ENCODE results near the gene SMIM44. TPM values are rescaled to one million over a fixed set of nuclear protein-coding genes. Genes with fewer than 3 reads are reported as not detected.

Gene SMIM44
- total and polyA plus RNA-seq, 3 experiments from 2014 or later, result not detected

DNA sequence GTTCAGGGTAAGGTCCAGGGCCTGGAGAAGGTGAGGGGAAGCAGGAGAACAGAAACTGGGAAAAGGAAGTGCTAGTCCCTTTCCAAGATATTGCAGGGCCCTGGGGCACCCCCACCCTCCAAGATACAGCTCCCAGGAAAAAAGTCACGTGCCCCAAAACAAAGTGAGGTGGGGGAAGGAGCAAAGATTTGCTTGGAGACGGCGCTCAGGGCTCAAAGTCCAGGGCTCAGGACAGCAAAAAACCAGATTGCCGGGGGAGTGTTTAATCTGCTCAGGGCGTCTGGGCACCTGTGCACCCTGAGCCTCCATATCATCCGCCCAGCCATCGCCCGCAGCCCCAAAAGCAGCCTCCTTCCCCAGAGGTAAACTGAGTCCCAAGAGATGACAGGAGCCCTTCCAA lies 9.2 kb downstream of the SMIM44 start:
- Histone ChIP-seq H3K4me3 (ENCODE audit: low read length) (no peak overlapping the region), H3K36me3 (ENCODE audit: insufficient read depth, low read length) (no peaks in the 10 kb centered on the region), H3K4me1 (ENCODE audit: insufficient read depth, low read length) (peaks cover 3% of the 10 kb centered on the region), H3K27ac (ENCODE audit: low read depth, low read length) (no peak overlapping the region), H3K27me3 (ENCODE audit: insufficient read depth, low read length, poor library complexity, severe bottlenecking) (no peaks in the 10 kb centered on the region), H3K9me3 (ENCODE audit: low read length) (no peaks in the 10 kb centered on the region)
- Mint-ChIP-seq H3K9me3 (no peaks in the 10 kb centered on the region), H3K27me3 (peaks cover 0 to 1% of the 10 kb centered on the region in 2 donors), H3K4me3 (no peak overlapping the region), H3K4me1 (peaks cover 8 to 12% (median 10%) of the 10 kb centered on the region in 3 donors), H3K27ac (no peak overlapping the region), H3K36me3 (no peaks in the 10 kb centered on the region)
- ChIA-PET POLR2A (no interaction called here), CTCF (interaction anchor here (1.3 kb wide), 1 partner anchor 144 kb away, joined by 3 read pairs; no protein-coding TSS in a partner anchor)
- no peak for DNase-seq

DNA sequence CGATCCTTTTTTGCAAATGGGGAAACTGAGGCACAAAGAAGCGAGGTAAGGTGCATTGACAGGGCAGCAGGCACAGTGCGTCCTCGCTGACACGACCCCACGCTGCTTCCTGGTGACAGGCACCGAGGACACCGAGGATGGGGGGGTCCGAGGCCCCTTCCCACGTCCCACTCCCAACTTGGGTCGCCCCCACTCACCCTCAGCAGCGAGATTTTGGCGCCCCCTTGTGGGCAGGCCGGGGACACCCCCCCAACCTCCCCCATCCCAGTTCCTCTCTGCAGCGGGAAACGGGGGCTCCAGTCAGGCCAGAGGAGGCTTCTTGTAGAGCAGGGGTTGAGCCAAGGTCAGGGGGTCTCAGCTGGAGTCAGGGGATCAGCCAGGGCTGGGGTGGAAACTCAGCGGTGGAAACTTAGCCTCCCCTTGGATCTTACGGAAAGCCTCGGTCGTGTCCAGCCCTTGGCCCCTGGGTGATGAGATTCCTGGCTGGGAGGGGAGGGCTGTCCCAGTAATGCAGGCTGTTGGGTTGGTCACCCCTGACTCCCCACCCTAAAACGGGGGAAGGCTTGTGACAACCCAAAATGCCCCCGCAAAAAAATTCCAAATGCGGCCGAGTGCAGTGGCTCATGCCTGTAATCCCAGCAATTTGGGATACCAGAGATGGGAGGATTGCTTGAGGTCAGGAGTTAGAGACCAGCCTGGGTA lies 11.1 kb downstream of the SMIM44 start:
- Histone ChIP-seq H3K4me3 (ENCODE audit: low read length) (no peak overlapping the region), H3K27ac (ENCODE audit: low read depth, low read length) (no peak overlapping the region), H3K4me1 (ENCODE audit: insufficient read depth, low read length) (no peaks in the 10 kb centered on the region), H3K36me3 (ENCODE audit: insufficient read depth, low read length) (no peaks in the 10 kb centered on the region), H3K27me3 (ENCODE audit: insufficient read depth, low read length, poor library complexity, severe bottlenecking) (no peaks in the 10 kb centered on the region), H3K9me3 (ENCODE audit: low read length) (no peaks in the 10 kb centered on the region)
- POLR2A ChIA-PET, result no interaction called here
- H3K27me3 Mint-ChIP-seq, result peaks cover 0 to 1% of the 10 kb centered on the region in 2 donors
- no peaks in the 10 kb centered on the region for H3K4me1 Mint-ChIP-seq
- no peak overlapping the region for H3K27ac Mint-ChIP-seq
- H3K9me3 Mint-ChIP-seq, result no peaks in the 10 kb centered on the region
- H3K36me3 Mint-ChIP-seq, result no peaks in the 10 kb centered on the region
- peak overlapping the region in 1 of 7 donors; percentile 48 for H3K4me3 Mint-ChIP-seq
- DNase-seq, result peak in 3 of 5 donors; percentile 23 to 26 (median 25)
- CTCF ChIA-PET, result interaction anchor here (1.0 to 2.4 kb wide), 6 partner anchors 11 to 418 kb away, joined by 3 to 10 read pairs (median 4); partner anchors contain the start of gene SMIM44

DNA sequence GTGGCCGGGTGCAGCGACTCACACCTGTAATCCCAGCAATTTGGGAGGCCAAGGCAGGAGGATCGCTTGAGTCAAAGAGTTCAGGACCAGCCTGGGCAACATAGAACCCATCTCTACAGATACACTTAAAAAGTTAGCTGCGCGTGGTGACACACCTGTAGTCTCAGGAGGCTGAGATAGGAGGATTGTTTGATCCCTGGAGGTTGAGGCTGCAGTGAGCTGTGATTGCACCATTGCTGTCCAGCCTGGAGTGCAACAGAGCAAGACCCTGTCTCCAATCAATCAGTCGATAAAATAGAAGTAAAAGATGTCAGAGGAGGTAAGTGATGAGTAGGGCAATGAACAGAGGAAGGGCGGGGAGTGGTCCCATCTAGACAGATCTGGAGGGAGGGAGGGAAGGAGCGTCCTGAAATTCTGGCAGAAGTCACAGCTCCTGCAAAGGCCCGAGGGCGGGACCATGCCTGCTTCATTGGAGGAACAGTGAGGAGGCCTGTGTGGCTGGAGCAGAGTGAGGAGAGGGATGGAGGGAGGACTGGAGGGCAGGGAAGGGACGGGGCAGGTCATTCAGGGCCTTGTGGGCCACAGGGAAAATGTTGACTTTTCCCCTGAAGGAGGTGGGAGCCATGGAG lies 12.6 kb downstream of the SMIM44 start:
- no peaks in the 10 kb centered on the region for H3K4me1 ChIP-seq (ENCODE audit: insufficient read depth, low read length)
- H3K27ac Mint-ChIP-seq, result peak overlapping the region in 1 of 8 donors; percentile 68
- CTCF ChIA-PET, result interaction anchor here (0.7 kb wide), 1 partner anchor 31 kb away, joined by 3 read pairs; no protein-coding TSS in a partner anchor
- H3K9me3 Mint-ChIP-seq, result no peaks in the 10 kb centered on the region
- no peaks in the 10 kb centered on the region for H3K36me3 Mint-ChIP-seq
- H3K27me3 Mint-ChIP-seq, result peaks cover 0 to 1% of the 10 kb centered on the region in 2 donors
- no peak overlapping the region for H3K4me3 Mint-ChIP-seq
- H3K4me1 Mint-ChIP-seq, result no peaks in the 10 kb centered on the region
- no peak overlapping the region for H3K4me3 ChIP-seq (ENCODE audit: low read length)
- H3K27me3 ChIP-seq (ENCODE audit: insufficient read depth, low read length, poor library complexity, severe bottlenecking), result no peaks in the 10 kb centered on the region
- no peaks in the 10 kb centered on the region for H3K36me3 ChIP-seq (ENCODE audit: insufficient read depth, low read length)
- H3K27ac ChIP-seq (ENCODE audit: low read depth, low read length), result no peak overlapping the region
- no peaks in the 10 kb centered on the region for H3K9me3 ChIP-seq (ENCODE audit: low read length)
- POLR2A ChIA-PET, result no interaction called here
- no peak for DNase-seq

DNA sequence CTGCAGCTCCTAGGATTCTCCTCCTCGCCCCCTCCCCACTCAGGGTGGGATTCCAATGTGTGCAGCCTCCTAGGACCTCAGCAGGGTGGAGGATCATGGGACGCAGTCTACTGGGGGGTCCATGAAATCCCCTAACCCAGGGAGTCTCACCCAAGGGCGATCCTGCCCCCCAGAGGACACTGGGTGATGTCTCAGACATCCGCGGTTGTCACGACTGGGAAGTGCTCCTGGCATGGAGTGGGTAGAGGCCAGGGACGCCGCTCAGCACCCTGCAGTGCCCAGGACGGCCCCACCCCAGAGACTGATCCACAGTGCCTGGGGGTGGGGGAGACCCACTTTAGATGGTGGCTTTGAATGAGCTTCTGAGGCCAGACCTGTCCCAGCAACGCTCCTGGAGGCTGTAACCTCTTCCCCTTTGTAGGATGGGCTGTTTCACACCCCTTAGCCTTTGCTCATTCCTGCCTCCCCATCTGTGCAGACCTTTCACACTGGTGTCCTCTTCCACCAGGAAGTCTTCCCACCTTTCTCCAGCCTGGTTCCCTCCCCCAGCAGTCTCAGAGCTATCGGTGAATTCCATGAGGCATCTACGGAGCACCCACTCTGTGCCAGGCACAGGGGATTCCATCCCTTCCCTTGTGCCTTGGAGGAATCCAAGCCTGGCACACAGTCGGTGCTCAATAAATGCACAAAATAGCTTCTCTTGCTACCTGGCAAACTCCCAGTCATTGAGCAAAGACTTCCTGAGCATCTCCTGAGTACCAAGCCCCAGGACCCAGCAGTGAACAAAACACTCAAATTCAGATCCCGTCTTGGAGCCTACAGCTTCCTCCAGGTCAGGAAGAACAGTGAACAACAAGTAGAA lies 13.4 kb downstream of the SMIM44 start:
- Mint-ChIP-seq H3K9me3 (no peaks in the 10 kb centered on the region), H3K4me1 (no peaks in the 10 kb centered on the region), H3K36me3 (no peaks in the 10 kb centered on the region), H3K4me3 (no peak overlapping the region), H3K27ac (peak overlapping the region in 1 of 8 donors; percentile 33), H3K27me3 (peaks cover 0 to 1% of the 10 kb centered on the region in 2 donors)
- Histone ChIP-seq H3K36me3 (ENCODE audit: insufficient read depth, low read length) (no peaks in the 10 kb centered on the region), H3K27ac (ENCODE audit: low read depth, low read length) (no peak overlapping the region), H3K4me1 (ENCODE audit: insufficient read depth, low read length) (no peaks in the 10 kb centered on the region), H3K4me3 (ENCODE audit: low read length) (no peak overlapping the region), H3K9me3 (ENCODE audit: low read length) (no peaks in the 10 kb centered on the region), H3K27me3 (ENCODE audit: insufficient read depth, low read length, poor library complexity, severe bottlenecking) (no peaks in the 10 kb centered on the region)
- POLR2A ChIA-PET, result no interaction called here
- no peak for DNase-seq
- CTCF ChIA-PET, result interaction anchor here (0.7 to 1.5 kb wide), 2 partner anchors 15 to 31 kb away, joined by 3 to 4 read pairs; no protein-coding TSS in a partner anchor

DNA sequence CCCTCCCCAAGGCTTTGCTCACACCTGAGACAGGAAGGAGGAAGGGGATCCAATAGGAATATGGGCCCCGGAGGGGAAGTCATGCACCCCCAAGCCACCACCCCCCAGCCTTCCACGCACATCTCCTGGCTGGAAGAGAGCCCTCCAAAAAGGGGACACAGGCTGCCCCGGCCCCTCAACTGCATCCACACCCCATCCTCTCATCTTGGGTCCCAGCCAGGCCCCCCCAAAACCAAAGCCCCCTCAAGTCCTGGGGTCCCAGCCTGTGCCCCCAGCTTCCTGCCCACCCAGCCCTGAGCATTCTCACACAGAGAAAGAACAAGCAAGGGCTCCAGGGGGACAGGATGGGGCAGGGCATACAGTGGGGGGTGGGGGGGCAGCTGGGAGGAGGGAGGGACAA lies 15.0 kb downstream of the SMIM44 start:
- no peaks in the 10 kb centered on the region for H3K9me3 Mint-ChIP-seq
- H3K27ac Mint-ChIP-seq, result no peak overlapping the region
- H3K36me3 ChIP-seq (ENCODE audit: insufficient read depth, low read length), result no peaks in the 10 kb centered on the region
- no peak overlapping the region for H3K4me3 ChIP-seq (ENCODE audit: low read length)
- no peaks in the 10 kb centered on the region for H3K9me3 ChIP-seq (ENCODE audit: low read length)
- H3K4me1 Mint-ChIP-seq, result no peaks in the 10 kb centered on the region
- ChIA-PET POLR2A (no interaction called here), CTCF (interaction anchor here (1.5 kb wide), 1 partner anchor 17 kb away, joined by 4 read pairs; no protein-coding TSS in a partner anchor)
- no peaks in the 10 kb centered on the region for H3K27me3 ChIP-seq (ENCODE audit: insufficient read depth, low read length, poor library complexity, severe bottlenecking)
- DNase-seq, result no peak
- H3K4me3 Mint-ChIP-seq, result no peak overlapping the region
- H3K36me3 Mint-ChIP-seq, result no peaks in the 10 kb centered on the region
- H3K27ac ChIP-seq (ENCODE audit: low read depth, low read length), result no peak overlapping the region
- H3K4me1 ChIP-seq (ENCODE audit: insufficient read depth, low read length), result no peaks in the 10 kb centered on the region
- H3K27me3 Mint-ChIP-seq, result peaks cover 0 to 1% of the 10 kb centered on the region in 2 donors

DNA sequence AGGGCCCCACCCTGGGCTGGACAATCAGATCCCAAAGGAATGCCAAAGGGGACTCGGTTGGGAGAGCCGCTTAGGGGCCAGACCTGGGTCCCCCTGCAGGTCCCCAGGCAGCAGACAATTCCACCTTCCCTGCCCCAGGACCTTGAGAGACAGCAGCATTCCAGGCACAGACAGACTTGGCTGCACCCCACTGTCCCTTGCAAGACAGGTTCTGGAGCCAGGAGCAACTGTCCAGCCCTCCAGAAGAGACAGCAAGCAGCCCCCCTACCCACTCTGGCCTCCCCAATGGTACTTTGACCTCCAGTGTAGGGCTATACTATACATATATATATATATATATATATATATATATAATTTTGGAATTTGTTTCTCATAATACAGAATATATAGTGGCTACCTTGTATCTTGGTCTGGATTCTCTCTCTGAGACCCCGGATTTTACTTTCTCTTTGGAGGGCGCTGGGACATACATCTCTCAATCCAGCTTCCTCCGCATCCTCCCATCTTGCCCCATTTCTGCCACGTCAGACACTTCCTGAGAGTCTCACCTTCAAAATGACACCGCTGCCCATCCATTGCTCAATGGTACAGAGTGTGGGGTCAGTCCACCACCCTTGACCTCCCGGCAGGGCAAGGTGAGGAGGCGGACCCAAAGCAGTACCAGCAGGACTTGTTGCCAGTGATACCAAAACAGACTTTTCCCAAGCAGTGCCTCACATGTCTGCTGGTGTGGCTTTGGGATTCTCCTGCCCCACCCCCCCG lies 15.6 kb downstream of the SMIM44 start:
- POLR2A ChIA-PET, result no interaction called here
- Mint-ChIP-seq H3K4me3 (no peak overlapping the region), H3K4me1 (no peaks in the 10 kb centered on the region), H3K36me3 (peaks cover 0 to 3% (median 2%) of the 10 kb centered on the region in 3 donors), H3K27me3 (peaks cover 0 to 1% of the 10 kb centered on the region in 2 donors), H3K27ac (no peak overlapping the region), H3K9me3 (no peaks in the 10 kb centered on the region)
- Histone ChIP-seq H3K9me3 (ENCODE audit: low read length) (no peaks in the 10 kb centered on the region), H3K36me3 (ENCODE audit: insufficient read depth, low read length) (no peaks in the 10 kb centered on the region), H3K27me3 (ENCODE audit: insufficient read depth, low read length, poor library complexity, severe bottlenecking) (no peaks in the 10 kb centered on the region), H3K4me3 (ENCODE audit: low read length) (no peak overlapping the region), H3K27ac (ENCODE audit: low read depth, low read length) (no peak overlapping the region), H3K4me1 (ENCODE audit: insufficient read depth, low read length) (no peaks in the 10 kb centered on the region)
- no peak for DNase-seq
- CTCF ChIA-PET, result no interaction called here

DNA sequence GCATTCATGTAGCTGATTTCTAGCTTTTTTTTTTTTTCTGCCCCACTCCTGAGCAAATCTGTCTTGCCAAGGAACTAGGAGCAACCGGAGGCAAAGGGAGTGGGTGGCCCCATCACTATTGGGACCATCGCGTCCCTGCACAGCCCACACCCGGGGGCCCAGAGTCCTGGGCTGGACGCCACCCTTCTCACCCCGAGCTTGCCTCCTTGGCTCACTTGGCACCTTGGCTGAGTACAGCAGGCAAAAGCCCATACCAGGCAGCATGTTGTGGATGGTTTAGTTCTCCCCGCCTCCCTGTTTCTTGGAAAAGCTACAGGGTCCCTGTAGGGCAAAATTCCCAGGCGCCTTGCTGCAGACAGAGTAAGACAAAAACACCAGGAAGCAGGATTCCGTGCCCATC lies 16.6 kb downstream of the SMIM44 start:
- Mint-ChIP-seq H3K27ac (no peak overlapping the region), H3K9me3 (no peaks in the 10 kb centered on the region), H3K27me3 (peaks cover 0 to 1% of the 10 kb centered on the region in 2 donors), H3K36me3 (peaks cover 0 to 5% (median 2%) of the 10 kb centered on the region in 3 donors), H3K4me1 (no peaks in the 10 kb centered on the region), H3K4me3 (no peak overlapping the region)
- POLR2A ChIA-PET, result no interaction called here
- CTCF ChIA-PET, result interaction anchor here (0.8 to 1.0 kb wide), 2 partner anchors 18 to 27 kb away, joined by 3 read pairs; no protein-coding TSS in a partner anchor
- H3K27ac ChIP-seq (ENCODE audit: low read depth, low read length), result no peak overlapping the region
- DNase-seq, result no peak
- no peaks in the 10 kb centered on the region for H3K36me3 ChIP-seq (ENCODE audit: insufficient read depth, low read length)
- H3K9me3 ChIP-seq (ENCODE audit: low read length), result no peaks in the 10 kb centered on the region
- no peaks in the 10 kb centered on the region for H3K27me3 ChIP-seq (ENCODE audit: insufficient read depth, low read length, poor library complexity, severe bottlenecking)
- H3K4me1 ChIP-seq (ENCODE audit: insufficient read depth, low read length), result no peaks in the 10 kb centered on the region
- H3K4me3 ChIP-seq (ENCODE audit: low read length), result no peak overlapping the region
